ENCODE data around the gene FSTL5.
"Not testable (repeated sequence)": the region's sequence is repeated elsewhere in the genome, so short reads cannot be mapped to it uniquely, and the experiment has no call there.

The FSTL5 gene

DNA sequence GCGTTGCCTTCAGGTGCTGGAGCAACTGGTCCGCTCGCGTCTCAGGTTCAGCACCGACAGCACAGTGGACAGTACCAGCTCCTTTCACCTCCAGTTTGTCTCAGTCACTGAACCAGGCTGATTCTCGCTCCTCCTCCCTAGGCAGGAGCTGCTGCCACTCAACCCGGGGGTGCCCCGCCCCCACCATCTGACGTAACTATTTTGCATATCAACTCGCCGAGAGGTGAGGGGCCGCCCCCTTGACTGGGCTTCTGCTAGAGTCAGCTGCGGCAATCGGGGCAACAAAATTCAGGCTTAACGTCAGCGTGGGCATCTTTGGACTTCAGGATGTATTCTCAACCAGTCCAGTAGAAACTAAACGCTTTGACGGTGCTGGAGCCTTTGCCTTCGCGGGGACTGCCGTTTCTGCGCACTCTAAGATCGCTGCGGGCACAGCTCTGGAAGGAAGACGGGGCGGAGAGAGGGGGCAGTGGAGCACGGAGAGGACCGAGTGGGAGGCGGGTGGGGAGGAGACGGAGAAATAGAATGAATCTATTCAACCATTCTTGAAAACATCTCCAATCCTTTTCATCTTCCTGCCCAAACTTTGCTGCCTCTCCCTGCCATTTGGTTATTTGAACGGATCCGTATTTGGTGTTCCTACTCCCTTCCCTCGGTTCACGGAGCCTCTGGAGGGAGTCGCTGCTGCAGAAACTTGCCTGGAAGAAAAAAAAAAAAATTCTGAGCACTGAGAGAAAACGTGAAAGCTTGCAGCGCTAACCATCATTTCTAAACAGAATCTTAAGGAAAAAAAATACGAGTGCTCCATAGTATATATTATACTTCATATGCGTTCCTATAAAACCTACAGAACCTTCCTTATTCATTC is at the start of gene FSTL5:
FSTL5 (minus strand) TSS at position 109 of the 868 bp plus-strand sequence. CDS start 52,604 bp downstream, outside the sequence.
- Histone ChIP-seq H3K9me3 (ENCODE audit: control insufficient read depth, low read length) (no peaks in the 10 kb centered on the region), H3K4me1 (ENCODE audit: control insufficient read depth, insufficient read depth, low read length) (peaks cover 9% of the 10 kb centered on the region), H3K27me3 (ENCODE audit: control insufficient read depth, insufficient read depth, low read length) (peaks cover 9% of the 10 kb centered on the region), H3K36me3 (ENCODE audit: control insufficient read depth, insufficient read depth, low read length) (no peaks in the 10 kb centered on the region), H3K9ac (ENCODE audit: low read length) (peak within 1 kb of the TSS; percentile 43), H3K4me3 (ENCODE audit: low read length) (peak within 1 kb of the TSS; percentile 31)

DNA sequence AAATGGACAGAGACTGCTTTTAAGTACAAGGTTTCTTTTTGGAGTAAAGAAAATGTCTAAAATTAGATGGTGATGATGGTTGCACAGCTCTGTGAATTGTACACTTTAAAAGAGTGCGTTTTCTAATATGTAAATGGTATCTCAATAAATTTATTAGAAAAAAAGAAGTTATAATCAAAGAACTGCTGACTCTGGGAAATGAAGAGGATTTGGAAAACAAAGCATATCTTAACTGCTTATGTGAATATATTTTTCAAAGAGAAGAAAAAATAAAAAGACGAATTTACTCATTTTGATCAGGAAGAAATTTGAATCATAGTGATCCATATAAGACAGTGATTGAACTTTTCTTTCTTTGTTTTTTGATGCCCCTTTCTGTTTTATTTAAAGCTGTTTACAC is 45.9 kb upstream of the FSTL5 start:
- no peaks in the 10 kb centered on the region for H3K36me3 ChIP-seq (ENCODE audit: control insufficient read depth, insufficient read depth, low read length)
- no peaks in the 10 kb centered on the region for H3K4me1 ChIP-seq (ENCODE audit: control insufficient read depth, insufficient read depth, low read length)
- H3K9me3 ChIP-seq (ENCODE audit: control insufficient read depth, low read length): no peaks in the 10 kb centered on the region
- no peak overlapping the region for H3K9ac ChIP-seq (ENCODE audit: low read length)
- H3K4me3 ChIP-seq (ENCODE audit: low read length): no peak overlapping the region
- H3K27me3 ChIP-seq (ENCODE audit: control insufficient read depth, insufficient read depth, low read length): no peaks in the 10 kb centered on the region

DNA sequence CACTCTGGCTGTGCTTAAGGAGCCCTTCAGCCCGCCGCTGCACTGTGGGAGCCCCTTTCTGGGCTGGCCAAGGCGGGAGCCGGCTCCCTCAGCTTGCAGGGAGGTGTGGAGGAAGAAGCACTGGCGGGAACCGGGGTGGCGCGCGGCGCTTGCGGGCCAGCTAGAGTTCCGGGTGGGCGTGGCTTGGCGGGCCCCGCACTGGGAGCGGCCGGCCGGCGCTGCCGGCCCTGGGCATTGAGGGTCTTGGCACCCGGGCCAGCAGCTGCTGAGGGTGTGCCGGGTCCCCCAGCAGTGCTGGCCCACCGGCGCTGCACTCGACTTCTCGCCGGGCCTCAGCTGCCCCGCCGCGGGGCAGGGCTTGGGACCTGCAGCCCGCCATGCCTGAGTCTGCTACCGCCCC is 39.7 kb upstream of the FSTL5 start:
- not testable (repeated sequence) for H3K27me3 ChIP-seq (ENCODE audit: control insufficient read depth, insufficient read depth, low read length); H3K9ac ChIP-seq (ENCODE audit: low read length); H3K36me3 ChIP-seq (ENCODE audit: control insufficient read depth, insufficient read depth, low read length)

DNA sequence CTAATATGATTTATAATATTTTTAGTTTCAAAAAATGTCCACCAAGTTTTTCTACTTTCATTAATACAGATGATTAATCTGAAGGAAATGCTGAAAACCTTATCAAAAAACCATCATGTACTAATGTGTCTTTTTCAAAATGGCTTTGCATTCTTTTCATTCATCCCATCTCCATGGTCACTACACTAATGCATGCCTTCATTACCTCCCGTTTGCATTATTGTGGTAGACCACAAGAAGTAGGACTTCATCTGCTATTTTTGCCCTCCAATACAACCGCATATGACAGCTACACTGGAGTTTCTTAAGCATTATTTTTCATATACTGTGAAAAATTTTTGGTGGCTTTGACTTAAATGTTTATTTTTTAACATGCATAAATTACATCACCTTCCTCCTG is 37.9 kb upstream of the FSTL5 start:
- H3K9me3 ChIP-seq (ENCODE audit: control insufficient read depth, low read length): no peaks in the 10 kb centered on the region

More for the DNA sequence above, 39.7 kb upstream of the FSTL5 start:
- not testable (repeated sequence) for H3K4me1 ChIP-seq (ENCODE audit: control insufficient read depth, insufficient read depth, low read length); H3K9me3 ChIP-seq (ENCODE audit: control insufficient read depth, low read length); H3K4me3 ChIP-seq (ENCODE audit: low read length)

DNA sequence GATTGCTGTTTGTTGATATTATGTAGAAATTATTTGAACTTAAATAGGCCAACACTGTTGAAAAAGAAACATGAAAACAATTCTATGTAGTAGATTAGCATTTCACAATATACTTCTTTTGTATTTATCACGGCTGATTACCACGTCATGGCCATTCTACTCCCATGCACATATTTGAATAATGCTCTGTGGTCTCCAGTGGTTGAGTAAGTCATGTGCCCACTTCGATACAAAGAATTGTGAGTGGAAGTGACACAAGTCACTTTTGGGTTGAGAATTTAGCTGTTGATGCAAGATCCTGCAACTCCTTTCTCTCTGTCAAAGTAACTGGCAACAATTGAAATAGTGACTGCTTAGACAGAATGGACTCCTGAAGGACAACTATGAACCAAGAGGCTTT is 6.7 kb upstream of the FSTL5 start:
- Histone ChIP-seq H3K9me3 (ENCODE audit: control insufficient read depth, low read length) (no peaks in the 10 kb centered on the region), H3K27me3 (ENCODE audit: control insufficient read depth, insufficient read depth, low read length) (no peaks in the 10 kb centered on the region), H3K4me3 (ENCODE audit: low read length) (no peak overlapping the region), H3K36me3 (ENCODE audit: control insufficient read depth, insufficient read depth, low read length) (no peaks in the 10 kb centered on the region), H3K4me1 (ENCODE audit: control insufficient read depth, insufficient read depth, low read length) (no peaks in the 10 kb centered on the region), H3K9ac (ENCODE audit: low read length) (no peak overlapping the region)

More for the DNA sequence above, 37.9 kb upstream of the FSTL5 start:
- H3K9ac ChIP-seq (ENCODE audit: low read length): no peak overlapping the region
- no peak overlapping the region for H3K4me3 ChIP-seq (ENCODE audit: low read length)
- H3K36me3 ChIP-seq (ENCODE audit: control insufficient read depth, insufficient read depth, low read length): no peaks in the 10 kb centered on the region
- no peaks in the 10 kb centered on the region for H3K4me1 ChIP-seq (ENCODE audit: control insufficient read depth, insufficient read depth, low read length)
- H3K27me3 ChIP-seq (ENCODE audit: control insufficient read depth, insufficient read depth, low read length): no peaks in the 10 kb centered on the region

DNA sequence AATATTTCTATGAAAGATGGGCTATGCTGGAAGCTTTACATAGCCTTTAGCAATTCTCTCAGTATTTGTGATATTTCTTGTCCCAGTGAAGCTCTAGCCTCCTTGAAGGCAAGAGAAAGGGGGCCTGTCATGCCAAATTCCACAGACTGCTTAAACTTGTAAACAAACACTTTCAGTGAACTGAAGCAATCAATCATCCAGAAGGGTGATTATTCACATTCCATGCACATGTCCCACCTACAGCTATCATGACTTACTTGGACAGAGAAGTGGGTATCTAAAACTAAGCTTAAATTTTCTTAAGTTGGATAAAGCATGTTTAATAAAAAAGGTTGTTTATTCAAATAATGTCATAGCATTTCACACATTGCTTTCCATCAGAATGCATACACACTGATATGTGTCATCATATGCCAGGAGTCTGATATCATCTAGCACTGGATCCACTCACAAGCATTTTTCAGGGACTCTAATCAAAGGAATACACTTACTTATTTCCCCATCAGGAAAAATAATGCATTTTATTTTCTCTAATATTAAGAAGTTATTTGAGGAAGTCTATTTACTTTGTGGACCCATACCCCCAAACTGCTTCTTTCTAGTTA is 1.2 kb upstream of the FSTL5 start:
- Histone ChIP-seq H3K4me1 (ENCODE audit: control insufficient read depth, insufficient read depth, low read length) (peaks cover 9% of the 10 kb centered on the region), H3K4me3 (ENCODE audit: low read length) (no peak overlapping the region), H3K9ac (ENCODE audit: low read length) (no peak overlapping the region), H3K36me3 (ENCODE audit: control insufficient read depth, insufficient read depth, low read length) (no peaks in the 10 kb centered on the region), H3K27me3 (ENCODE audit: control insufficient read depth, insufficient read depth, low read length) (peaks cover 9% of the 10 kb centered on the region), H3K9me3 (ENCODE audit: control insufficient read depth, low read length) (no peaks in the 10 kb centered on the region)

DNA sequence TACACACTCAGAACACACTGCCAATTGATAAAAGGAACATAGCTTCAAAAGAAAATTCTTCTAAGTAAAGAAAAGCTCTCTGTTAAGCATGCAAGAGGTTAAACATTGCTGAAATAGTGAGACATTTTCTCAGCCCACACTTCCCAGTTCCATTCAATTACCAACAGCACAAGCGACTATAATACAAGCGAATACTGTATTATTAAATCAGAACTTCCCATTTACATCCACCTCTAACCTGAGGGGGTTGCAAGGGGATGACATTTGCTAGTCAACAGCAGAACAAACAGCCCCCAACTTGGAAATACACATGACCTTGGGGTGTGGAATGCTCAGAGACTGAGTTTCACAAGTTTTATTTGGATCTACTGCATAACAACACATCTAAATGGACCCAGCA is 1.1 kb downstream of the FSTL5 start:
- peaks cover 9% of the 10 kb centered on the region for H3K27me3 ChIP-seq (ENCODE audit: control insufficient read depth, insufficient read depth, low read length)
- H3K9ac ChIP-seq (ENCODE audit: low read length): no peak overlapping the region
- no peak overlapping the region for H3K4me3 ChIP-seq (ENCODE audit: low read length)
- peaks cover 9% of the 10 kb centered on the region for H3K4me1 ChIP-seq (ENCODE audit: control insufficient read depth, insufficient read depth, low read length)
- H3K36me3 ChIP-seq (ENCODE audit: control insufficient read depth, insufficient read depth, low read length): no peaks in the 10 kb centered on the region
- H3K9me3 ChIP-seq (ENCODE audit: control insufficient read depth, low read length): no peaks in the 10 kb centered on the region

DNA sequence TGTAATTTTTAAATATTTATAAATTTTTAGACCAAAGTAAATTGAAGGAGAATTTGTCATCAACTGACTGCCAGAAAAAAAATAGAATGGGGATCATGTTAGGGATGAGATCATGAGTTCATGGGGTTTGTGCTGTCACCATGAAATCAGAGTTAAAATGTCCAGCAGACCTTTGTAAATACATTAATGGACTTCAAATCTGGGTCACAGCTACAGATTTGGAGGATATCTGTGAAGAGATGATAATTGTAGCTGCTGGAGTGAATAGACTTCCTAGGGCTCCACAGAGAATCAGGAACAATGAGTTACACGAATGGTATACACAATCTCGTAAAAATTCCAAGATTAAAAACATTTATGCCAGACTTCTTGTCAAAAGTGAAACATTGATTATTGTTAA is 6.6 kb downstream of the FSTL5 start:
- Histone ChIP-seq H3K27me3 (ENCODE audit: control insufficient read depth, insufficient read depth, low read length) (no peaks in the 10 kb centered on the region), H3K9ac (ENCODE audit: low read length) (no peak overlapping the region), H3K9me3 (ENCODE audit: control insufficient read depth, low read length) (no peaks in the 10 kb centered on the region), H3K4me1 (ENCODE audit: control insufficient read depth, insufficient read depth, low read length) (no peaks in the 10 kb centered on the region), H3K4me3 (ENCODE audit: low read length) (no peak overlapping the region), H3K36me3 (ENCODE audit: control insufficient read depth, insufficient read depth, low read length) (no peaks in the 10 kb centered on the region)

DNA sequence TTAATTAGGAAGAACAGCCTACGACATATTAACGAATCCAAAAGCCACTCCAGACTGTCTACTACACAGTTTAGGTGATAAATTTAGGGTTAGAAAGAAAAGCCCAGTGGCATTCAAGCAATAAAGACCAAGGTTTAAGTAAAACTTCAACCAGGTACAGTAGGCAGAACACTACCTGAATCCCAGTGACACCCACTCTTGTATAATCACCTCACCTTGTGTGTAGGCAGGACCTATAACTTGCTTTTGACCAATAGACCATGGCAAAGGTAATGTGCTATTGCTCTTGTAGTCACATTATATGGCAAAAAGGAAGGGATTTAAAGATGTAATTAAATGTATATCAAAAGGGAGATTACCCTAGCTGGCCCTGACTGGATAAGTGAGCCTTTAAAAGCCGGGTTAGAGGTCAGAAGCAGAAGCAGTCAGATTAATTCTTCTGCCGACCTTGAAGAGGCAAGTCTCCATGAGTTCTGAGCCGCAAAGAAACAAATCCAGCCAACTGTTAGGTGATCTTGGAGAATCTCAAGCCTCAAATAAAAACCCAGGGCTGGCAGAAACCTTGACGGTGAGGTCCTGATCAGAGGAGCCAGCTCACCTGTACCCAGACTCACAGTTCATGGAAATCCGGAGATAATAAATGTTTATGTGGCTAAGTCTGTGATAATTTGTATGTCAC is 8.8 kb downstream of the FSTL5 start:
- H3K9ac ChIP-seq (ENCODE audit: low read length): no peak overlapping the region
- no peaks in the 10 kb centered on the region for H3K36me3 ChIP-seq (ENCODE audit: control insufficient read depth, insufficient read depth, low read length)
- H3K27me3 ChIP-seq (ENCODE audit: control insufficient read depth, insufficient read depth, low read length): no peaks in the 10 kb centered on the region
- no peaks in the 10 kb centered on the region for H3K4me1 ChIP-seq (ENCODE audit: control insufficient read depth, insufficient read depth, low read length)
- no peaks in the 10 kb centered on the region for H3K9me3 ChIP-seq (ENCODE audit: control insufficient read depth, low read length)
- H3K4me3 ChIP-seq (ENCODE audit: low read length): no peak overlapping the region

DNA sequence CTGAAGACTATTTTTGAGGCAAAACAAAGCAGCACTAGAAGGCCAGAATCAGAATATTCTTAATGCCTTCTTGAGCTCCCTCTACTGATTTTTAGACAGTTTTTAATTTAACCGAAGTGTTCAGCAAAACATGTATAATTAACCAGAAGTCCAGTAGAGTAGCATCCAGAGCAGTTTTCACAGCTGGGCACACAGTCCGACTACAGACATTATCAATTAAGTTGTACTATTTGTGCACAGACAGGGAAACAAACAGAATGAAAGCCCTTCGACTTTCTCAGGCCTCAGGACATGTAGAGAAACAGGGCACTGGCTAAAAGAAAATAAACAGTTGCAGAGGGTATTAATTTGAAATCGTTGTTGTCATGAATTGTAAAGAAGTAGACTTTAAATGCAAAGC is 11.9 kb downstream of the FSTL5 start:
- Histone ChIP-seq H3K4me1 (ENCODE audit: control insufficient read depth, insufficient read depth, low read length) (no peaks in the 10 kb centered on the region), H3K4me3 (ENCODE audit: low read length) (no peak overlapping the region), H3K36me3 (ENCODE audit: control insufficient read depth, insufficient read depth, low read length) (no peaks in the 10 kb centered on the region), H3K9me3 (ENCODE audit: control insufficient read depth, low read length) (no peaks in the 10 kb centered on the region), H3K27me3 (ENCODE audit: control insufficient read depth, insufficient read depth, low read length) (no peaks in the 10 kb centered on the region), H3K9ac (ENCODE audit: low read length) (no peak overlapping the region)

DNA sequence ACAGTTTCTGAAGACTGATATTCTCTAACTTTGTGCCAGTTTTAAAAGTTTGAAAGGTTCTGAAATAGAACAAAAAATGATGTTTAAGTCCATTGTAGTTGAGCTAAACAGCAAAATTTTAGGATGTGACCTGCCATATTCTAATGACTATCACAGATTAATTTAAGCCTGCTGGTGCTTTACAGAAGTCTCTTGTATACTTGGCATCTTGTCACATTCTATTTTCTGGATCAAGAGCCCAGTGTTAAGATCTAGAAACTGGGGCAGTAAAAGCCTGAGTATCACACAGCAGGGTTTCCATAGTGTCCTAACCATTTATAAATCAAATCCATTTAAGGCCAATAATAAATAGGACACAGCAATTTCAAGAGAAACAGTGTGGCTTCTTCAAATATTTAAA is 12.4 kb downstream of the FSTL5 start:
- Histone ChIP-seq H3K9ac (ENCODE audit: low read length) (no peak overlapping the region), H3K4me1 (ENCODE audit: control insufficient read depth, insufficient read depth, low read length) (no peaks in the 10 kb centered on the region), H3K27me3 (ENCODE audit: control insufficient read depth, insufficient read depth, low read length) (no peaks in the 10 kb centered on the region), H3K4me3 (ENCODE audit: low read length) (no peak overlapping the region), H3K36me3 (ENCODE audit: control insufficient read depth, insufficient read depth, low read length) (no peaks in the 10 kb centered on the region), H3K9me3 (ENCODE audit: control insufficient read depth, low read length) (no peaks in the 10 kb centered on the region)

DNA sequence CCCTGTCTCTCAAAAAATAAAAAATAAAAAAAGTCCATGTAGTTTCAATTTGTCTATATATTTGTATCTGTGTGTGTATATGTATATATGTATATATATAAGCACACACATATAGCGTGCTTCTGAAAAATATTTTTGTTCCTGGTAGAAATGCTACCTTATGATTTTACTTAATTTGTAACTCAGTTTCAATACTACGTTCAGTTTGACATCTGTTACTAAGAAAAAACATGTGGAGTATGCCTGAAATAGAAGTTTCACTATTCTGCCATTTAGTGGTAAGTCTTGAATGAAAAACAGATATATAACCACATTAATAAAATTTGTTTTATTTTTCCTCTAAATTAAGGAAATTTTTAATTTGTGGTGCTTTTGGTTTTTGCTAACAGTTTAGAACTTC is 14.2 kb downstream of the FSTL5 start:
- Histone ChIP-seq H3K27me3 (ENCODE audit: control insufficient read depth, insufficient read depth, low read length) (no peaks in the 10 kb centered on the region), H3K9me3 (ENCODE audit: control insufficient read depth, low read length) (no peaks in the 10 kb centered on the region), H3K4me3 (ENCODE audit: low read length) (no peak overlapping the region), H3K9ac (ENCODE audit: low read length) (no peak overlapping the region), H3K4me1 (ENCODE audit: control insufficient read depth, insufficient read depth, low read length) (no peaks in the 10 kb centered on the region), H3K36me3 (ENCODE audit: control insufficient read depth, insufficient read depth, low read length) (no peaks in the 10 kb centered on the region)
